ENCODE data around the gene LYL1.

Gene LYL1

DNA sequence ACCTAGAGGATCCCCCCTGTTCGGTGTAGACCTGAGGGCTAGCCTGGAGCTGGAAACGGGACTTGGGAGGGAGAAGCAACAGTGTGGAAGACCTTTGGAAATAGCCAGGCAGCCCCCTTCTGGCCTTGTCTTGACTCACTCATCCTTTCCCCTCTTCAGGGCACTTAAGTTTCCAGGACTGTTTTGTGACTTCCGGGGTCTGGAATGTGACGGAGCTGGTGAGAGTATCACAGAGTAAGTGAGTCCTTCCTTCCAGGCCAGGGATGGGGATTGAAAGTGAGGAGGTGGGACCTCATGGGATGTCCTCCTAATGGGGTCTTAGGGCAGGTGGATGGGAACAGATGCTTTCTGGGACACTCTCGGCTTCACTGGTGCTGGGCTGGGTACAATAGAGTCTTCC, 29.4 kb downstream of the LYL1 start:
- no peak for DNase-seq (ENCODE audit: low read depth)

DNA sequence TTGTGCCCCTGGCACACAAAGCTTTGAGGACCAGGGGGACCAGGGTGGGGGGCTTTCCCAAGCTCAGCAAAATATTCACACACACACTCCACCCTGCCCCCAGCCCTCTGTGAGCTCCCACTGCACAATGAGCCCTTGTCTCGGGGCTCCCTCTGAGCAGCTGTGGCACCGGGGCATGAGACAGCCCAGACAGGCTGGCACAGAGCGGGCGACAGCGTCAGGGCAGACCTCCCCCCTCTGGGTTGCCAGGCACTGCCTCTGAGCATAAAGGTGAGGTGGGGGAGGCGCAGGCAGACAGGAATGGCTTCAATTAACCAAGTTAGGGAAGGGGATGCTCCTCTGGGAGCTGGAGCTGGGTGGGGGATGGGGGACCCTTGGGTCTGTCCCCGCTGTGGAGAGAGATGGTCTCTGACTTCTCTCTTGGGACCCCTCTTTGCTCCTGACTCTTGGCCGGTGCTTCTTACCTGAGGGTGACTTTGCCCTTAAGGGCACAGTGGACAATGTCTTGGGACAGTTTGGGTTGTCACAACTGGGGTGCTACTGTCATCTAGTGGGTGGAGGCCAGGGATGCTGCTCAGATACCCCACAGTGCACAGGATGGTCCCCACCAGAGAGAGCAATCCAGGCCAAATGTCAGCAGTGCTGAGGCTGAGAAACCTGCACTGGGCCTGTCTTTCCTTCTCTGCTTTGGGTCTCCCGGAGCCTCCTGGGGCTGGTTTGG, 30.3 kb downstream of the LYL1 start:
- no peak for DNase-seq (ENCODE audit: low read depth)

DNA sequence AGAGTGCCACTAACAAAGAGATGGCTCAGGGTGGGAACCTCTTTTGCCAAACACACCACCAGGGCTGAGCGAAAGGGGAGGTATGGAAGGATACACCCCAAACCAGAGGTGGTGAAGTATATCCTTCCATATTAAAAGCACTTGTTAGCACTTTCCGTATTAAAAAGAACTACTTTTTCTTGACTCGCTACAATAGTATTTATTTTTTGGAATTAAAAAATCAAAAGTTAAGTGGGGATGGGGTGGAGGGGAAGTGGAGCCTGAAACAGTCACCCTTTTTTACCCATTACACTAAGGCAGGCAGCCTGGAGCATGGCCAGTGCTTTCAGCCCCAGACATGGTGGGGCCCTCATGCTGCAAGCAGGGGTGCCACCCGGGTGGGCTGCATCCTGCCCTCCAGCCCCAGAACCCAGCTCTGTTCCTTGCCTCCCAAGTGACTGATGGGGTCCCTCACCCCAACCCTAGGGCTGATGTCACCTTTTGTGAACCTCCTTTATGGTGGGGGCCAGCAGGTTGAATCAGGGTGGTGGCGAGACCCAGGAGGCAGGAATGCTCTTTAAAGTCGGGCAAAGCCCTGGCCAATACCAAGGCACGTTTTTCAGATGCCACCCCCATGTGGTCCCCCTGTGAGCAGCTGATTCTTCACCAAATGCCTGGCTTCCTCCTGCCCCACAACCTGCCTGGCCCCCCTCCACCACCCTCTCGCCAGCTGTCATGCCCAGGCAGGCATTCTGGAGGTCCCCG, 31.0 kb downstream of the LYL1 start:
- DNase-seq (ENCODE audit: low read depth) = no peak

DNA sequence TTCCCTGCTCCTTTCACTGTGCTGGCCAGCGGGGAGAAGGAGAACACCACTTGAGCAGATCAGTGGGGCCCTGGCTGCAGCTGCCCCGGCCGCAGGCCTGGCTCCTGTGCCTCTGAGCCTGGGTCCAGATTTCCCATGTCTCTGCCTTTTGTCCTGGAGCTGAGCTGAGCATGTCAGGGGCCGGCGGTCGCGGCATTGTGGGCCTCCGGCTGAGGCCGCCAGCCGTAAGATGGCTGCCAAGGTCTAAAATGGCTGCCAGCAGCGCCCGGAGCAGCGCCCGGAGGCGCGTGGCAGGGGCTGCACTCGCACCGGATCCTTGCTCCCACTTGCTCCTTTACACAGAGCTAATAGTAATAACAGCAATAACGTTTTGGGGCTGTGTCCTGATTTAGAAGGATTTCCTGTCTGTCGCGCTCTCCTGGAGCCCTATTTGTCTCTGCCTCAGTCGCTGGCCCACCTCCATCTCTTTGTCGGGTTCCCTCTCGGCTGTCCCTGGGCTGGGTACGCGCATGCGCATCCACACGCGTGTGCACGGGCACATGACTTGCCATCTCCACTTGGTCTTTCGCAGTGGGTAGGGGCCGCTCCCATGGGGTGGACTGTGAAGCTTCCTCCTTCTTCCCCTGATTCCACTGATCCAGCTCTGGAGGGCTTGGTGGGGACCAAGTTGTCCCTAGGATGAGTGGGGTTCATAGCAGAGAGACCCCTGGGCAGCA, 32.1 kb downstream of the LYL1 start:
- DNase-seq (ENCODE audit: low read depth) = no peak

DNA sequence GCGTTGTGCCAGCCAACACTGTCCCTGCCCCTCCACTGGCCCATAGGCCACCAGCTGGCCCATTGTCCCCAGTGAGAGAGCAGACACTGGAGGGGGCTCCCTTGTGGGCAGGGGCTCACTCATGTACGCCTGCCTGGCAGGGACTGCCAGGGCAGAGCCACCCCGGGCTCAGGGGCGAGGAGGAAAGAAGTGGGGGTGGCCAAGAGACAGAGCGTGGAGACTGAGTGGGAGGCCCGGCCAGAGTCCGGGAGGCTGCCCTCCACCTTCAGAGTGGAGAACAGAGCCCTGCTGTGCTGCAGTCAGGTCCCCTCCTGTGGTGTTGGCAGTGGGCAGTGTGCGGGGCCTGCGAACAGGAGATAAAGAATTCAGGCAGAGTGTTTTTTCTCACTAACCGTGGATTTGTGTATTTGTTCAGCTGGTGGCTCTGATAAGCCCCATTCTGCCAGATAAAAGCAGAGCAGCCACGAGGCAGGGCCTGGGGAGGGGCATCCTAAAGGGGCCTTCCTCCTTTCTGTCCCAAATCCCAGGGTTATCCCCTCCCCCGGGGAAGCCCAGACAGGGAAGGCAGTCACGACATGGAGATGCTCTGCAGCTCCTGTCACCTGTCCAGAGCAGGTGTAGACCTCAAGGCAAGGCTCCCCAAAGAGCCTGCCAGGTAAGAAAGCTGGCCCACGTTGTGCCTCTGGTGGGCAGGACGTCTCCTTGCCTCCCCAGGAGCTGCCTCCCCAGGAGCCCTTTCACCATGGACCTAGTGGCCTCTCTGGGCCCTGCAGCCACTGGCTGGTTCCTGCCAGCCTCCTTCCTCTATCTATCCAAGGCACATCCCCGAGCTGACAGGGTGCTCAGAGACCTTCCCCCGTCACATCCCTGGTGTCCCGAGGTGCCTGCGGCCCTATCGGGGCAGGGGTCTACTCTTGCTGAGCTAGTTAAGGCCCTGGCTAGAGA, 33.0 kb downstream of the LYL1 start:
- no peak for DNase-seq (ENCODE audit: low read depth)

DNA sequence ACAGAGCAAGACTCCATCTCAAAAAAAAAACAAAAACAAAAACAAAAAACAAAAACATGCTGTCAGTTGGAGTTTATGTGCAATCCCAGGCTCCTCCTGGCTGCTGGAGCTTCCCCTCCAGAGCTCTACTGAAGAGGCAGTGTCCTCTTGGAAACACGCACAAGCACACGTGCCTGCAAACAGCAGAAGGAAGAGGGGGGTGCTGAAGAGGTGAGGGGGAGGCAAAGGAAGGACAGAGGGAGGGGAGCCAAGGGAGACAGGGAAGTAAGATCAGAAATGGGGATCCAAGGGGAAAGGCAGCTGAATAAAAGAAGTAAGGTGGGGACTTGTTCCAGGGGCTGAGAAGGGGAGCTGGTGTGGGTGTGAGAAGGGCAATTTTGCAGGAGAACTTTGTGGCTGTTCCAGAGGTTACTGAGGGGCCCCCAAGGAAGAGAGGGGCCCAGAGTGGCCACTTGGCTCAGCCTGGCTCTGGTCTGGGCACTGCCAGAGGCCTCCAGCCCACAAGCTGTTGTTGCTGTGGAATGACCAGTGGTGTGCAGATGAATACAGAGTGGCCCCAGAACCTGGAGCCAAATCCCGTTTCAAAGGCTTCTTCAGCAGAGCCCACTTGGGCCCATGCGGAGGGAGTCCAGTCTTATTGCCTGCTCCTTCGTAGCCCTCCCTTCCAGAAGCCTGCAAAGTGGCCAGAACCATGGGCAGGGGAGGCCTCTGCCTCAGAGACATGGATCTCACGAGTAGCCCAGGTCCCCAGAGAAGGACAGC, 34.4 kb downstream of the LYL1 start:
- DNase-seq (ENCODE audit: low read depth) = no peak

DNA sequence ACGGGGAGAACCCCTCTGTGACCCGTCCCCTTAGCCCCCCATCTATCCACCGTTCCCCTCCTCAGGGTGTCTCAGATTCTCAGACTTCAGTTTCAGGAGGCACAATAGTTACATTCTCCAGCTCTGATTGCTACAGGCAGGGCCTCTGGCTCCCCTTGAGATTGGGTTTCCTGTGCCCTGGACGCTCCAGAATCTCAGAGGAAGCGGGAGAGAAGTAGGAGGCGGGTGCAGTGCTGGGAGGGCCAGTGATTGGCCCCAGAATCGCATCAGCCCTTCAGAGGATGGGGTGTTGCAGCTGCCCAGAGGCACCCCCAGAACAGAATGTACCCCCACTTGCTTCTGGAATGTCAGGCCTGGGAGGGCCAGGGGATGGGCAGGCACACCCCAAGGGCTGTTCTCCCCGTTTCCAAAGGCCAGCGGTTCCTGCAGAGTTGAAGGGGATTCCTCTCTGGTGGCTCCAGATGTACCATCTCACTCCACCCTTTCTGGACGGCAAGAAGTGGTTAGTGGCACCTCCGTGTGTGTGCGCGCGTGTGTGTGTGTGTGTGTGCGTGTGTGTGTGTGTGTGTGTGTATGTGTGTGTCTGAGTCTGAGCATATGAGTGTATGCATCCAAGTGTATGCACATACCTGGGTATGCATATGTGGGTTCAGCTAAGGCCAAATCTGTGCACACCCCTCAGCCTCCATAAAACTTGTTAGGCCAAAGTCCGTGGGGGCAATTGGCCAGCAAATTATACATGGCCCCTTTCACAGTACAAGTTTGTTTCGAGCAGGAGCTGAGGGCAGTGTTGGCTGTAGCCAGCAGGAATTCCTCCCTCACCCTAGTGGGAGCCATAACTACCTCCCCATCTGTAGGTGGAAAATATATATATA, 35.5 kb downstream of the LYL1 start:
- DNase-seq (ENCODE audit: low read depth) = no peak

DNA sequence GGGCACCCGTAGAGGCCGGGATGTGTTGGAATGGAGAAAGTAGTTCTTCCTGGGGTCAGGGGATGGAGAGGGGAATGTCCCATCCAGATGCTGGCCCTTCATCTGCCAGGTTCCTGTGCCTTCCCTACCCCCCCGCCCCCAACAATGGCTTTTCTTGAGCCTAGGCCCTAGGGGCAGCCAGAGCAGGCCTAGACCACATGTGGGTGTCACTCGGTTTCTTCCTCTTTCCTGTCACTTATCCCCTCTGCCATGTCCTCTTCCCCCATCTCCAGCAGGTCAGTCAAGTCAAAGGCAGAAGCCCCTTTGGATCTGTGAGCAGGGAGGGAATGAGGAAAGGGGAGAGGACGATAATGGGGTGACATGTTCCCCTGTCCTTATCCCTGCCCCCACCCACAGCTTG, 36.4 kb downstream of the LYL1 start:
- DNase-seq (ENCODE audit: low read depth) = no peak

DNA sequence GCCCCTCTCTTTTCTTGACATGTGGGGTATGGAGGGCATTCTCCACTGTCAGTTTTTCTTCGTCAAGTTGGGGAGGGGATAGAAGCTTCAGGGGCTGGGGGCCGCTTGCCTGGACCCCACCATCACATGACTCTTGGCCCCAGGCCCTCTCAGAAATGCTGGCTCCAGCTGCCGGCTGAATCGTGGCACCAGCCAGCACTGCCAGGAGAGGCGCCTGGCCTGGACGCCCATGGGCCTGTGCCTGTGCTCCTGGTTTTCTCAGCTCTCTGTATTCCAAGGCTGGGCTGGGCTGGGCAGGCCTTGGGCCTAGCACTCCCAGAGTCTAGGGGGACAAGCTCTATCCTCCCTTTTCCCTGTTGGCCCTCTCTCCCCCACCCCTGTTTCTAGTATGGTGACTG, 38.6 kb downstream of the LYL1 start:
- DNase-seq (ENCODE audit: low read depth) = no peak

DNA sequence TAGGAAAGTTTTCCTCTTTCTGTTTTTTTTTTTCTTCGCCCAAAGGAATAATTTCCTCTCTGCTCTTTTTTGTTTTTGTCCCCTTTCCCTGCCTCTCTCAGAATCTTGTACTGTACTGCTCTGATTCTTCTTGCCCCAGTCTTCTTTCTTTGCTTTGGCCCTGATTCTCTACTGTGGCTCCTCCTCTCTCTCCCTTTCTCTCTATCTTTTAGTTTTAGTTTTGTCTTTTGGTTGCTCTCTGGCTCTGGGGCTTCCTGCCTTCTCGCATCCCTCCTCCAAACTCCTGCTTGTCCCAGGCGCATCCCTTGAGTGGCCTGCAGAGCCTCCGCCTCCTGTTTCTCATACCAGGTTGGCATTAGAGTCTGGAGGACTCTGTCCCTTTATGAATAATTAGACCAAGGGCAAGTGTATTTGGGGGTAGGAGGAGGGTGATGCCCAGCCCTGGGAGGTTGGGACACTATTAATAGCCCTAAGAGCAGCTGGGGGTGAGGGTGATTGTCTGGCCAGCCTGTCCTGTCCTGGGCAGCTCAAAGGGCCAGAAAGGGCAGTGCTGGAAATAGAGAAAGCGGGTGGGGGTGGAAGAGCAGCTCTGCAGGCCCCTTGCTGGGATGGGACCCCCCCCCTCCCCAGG, 39.1 kb downstream of the LYL1 start:
- DNase-seq (ENCODE audit: low read depth) = no peak

DNA sequence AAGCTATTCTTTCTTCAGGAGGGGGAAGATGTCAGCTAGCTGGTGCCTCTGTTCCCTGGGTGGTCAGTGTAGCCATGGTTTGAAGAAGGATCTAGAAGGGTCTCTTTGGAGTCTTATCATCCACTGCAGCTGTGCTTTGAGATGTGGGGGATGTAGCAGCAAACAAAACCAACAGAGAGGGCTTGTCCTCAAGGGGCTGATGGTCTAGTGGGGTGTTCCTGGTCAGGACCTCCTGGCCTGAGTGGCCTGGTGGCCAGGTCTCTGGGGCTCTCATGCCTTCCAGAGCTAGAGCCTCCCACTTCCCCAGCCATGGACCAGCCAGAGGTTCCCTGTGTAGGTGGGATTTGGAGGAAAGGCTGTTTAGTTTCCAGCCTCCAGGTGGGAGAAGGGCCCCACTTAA, 40.3 kb downstream of the LYL1 start:
- no peak for DNase-seq (ENCODE audit: low read depth)

DNA sequence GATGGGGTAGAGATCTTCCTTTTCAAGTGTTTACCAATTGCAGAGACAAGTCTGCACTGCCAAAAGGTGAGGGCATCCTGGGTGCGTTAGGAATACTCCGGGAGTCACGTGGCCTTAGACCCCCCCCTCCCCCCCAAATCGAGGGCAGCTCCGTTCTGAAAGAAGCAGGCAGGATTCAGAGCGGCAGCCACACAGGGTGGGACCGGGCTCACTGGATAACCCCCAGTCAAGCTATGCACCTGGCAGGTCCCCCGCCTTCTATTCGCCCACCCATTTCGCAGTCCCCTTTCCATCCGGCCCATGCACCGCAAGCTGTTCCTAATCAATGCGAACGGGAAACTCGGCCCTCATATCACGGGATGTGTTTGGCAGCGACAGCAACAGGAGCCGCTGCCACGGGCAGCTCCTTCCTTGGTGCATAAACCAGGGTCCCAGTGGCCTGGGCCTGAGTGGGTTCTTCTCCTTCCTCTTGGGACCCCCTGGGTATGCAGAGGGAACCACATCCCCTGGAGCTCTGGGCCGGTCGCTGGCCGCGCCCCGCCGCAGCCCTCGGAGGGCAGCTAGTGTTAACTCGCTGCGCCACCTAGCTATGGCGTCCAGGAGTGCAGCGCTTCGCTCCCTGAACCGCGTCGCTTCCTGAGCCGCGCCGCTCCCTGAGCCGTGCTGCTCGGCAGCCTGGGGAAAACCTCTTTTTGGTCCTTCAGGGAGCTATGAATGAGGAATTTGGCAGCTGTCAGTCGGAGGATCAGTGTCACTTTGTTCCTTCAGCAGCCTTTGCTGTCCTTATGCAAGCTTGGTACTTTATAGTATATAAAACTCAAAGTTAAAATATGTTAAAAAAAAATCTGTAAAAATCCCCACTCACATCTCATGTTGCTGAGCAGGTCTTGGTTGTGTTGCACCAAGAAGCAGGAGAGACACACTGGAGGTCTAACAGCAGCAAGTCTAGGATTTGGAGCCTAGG, 41.4 kb downstream of the LYL1 start:
- peak; percentile 57 for DNase-seq (ENCODE audit: low read depth)

DNA sequence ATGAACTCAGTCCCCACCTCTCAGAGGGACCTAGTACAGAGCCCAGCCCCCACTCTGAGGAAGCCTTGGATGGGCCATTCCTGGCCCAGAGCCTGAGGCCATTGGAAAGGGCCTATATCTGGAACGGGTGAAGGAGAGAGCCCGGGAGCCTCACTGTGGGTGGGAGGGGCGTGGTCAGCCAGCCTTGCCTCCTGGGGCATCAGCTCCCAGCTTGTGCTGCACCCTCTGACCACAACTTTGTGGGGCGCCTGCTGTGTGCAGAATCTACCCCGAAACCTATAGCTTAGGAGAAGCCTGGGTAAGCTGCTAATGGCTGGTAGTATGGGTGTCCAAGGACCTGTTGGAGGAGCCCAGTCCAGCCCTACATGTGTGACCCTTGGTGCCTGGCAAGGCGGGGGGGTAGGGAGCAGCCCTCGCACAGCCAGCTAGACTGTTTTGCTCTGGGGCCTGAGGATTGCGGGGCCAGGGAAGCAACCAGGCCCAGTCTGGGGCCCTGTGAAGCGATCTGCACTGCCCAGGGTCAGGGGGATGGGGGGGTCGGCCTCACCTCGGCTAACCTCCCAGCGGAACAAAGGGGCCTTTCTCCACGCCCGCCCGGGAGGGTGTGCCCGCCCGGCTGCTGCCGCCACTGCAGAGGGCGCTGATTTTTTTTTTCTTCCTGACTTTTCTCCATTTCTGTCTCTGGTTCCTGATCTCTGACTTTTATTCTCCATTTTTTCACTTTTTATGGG, 42.3 kb downstream of the LYL1 start:
- no peak for DNase-seq (ENCODE audit: low read depth)

DNA sequence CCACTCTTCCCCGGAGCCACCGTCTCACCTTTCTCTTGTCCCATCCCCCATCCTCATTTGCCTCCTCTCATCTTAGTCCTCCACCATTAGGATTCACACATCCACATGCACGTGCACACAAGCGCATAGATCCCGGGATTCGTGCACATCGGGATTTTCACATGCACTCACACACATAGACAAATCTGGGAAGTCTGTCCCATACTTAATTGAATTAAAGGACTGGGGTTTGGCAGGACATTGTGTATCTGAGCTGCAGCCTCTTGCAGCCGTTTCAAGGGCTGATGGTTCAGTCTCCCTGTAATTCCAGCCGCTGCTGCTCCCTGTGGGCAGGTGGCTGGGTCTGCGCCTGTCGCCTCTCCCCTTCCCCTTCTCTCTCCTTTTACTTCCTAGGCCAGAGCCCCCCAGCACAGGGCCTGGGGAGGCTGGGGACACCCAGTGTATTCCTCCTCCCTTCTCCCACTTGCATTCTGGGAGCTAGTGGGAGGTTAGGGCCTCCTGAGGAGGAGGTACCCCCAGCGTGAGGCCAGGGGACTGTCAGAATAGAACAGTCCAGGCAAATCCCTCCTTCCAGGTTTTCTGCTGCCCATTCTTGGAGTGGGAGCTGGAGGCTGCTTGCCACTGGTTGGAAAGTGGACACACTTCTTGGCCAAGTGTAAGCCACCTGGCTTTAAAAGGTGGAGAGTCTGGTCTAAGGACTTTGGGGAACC, 43.6 kb downstream of the LYL1 start:
- DNase-seq (ENCODE audit: low read depth) = no peak

DNA sequence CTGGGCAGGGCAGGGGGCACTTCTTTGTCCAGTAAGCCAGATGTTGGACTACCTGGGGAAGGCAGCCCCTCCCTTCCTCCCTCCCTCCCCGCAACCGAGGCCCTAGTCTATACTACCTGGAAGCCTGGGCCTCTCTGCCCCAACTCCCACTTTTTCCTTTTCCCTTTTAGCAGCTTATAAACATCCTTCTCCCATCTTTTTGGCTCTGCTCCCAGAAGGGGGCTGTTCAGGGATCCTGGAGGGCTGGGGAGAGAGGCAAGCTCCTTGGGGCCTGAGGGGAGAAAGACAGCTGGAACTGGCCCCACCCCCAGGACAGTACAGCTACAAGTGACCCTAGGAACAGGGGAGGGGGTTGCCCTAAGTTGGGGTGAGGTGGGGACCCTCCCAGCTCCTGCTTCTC, 44.9 kb downstream of the LYL1 start:
- no peak for DNase-seq (ENCODE audit: low read depth)

DNA sequence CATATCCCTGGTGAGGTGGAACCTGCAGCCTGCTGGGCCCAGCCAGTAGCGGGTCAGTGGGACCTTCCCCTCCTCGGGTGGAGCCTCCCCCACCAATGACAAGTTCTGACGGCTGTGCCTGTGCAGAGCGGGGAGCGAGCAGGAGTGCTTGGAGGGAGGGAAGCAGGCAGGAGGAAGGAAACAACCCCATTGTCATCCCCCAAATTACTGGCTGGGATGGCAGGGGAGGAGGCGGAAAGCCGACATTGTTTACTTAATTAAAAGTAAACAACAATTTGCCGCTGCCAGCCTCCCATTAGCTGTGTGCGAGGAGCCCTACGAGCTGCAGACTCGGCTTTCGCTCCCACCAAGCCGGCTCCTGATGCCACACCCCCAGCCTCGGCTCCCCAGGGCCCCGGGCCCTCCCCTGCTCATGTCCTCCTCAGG, 45.5 kb downstream of the LYL1 start:
- DNase-seq (ENCODE audit: low read depth) = no peak

DNA sequence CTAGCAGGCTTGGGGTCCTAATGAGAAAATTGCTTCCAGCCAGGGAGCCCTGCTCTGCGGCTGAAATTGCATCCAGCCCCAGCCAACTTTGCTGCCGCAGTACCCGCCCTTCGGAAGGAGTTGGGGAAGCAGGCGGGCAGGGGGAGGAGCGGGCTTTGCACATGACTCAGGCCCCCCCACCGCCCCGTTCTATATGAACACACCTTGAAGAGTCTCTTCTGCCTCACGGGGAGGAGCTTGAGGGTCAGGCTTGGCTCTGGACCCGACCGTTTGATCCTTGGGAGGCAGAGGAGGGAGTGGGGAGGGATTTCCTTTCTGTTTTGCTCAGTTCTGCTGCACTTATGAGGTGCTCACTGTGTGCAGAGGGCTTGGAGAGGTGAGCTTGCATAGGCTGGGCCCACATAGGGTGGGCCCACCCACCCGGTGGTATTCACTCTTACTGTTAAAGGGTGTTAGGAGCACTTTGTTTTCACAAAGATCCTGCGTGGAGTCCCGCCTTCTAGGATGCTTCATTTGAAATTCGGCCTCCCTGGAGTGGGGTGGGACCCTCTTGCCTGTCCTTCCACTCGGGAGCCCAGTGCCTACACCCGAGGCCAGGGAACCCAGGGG, 46.5 kb downstream of the LYL1 start:
- no peak for DNase-seq (ENCODE audit: low read depth)
